ENCODE measurements around the gene PSMC2. TPM values are rescaled to one million over a fixed set of nuclear protein-coding genes. Genes with fewer than 3 reads are reported as not detected.

The PSMC2 gene
- total and polyA plus RNA-seq, 4 donors: 92.2 to 158 (median 97.1) TPM

- no peak overlapping the region for H3K9ac ChIP-seq (ENCODE audit: low read depth in 1 of 2, low read length in 2 of 2)
- WGBS: 64% methylated on average over 1 of the region's 1 CpG
- DNase-seq (ENCODE audit: low spot score): no peak
- H3K27ac ChIP-seq (ENCODE audit: low read depth in 1 of 2, low read length in 2 of 2): no peak overlapping the region
- no peaks in the 10 kb centered on the region for H3K36me3 ChIP-seq (ENCODE audit: control insufficient read depth in 4 of 4, insufficient read depth in 3 of 4, low read depth in 1 of 4, low read length in 3 of 4)
- TF ChIP-seq NR2F2 (IDR thresholded peaks at IDR 0.05) (no peak), JUND (IDR thresholded peaks at IDR 0.05) (no peak), TAF1 (conservative IDR thresholded peaks at IDR 0.05) (no peak), ZBTB33 (IDR thresholded peaks at IDR 0.05) (no peak), RXRA (IDR thresholded peaks at IDR 0.05) (no peak), EGR1 (IDR thresholded peaks at IDR 0.05; ENCODE audit: low read depth in 2 of 2) (no peak), REST (IDR thresholded peaks at IDR 0.05) (no peak), FOXA1 (IDR thresholded peaks at IDR 0.05) (no peak), CTCF (IDR thresholded peaks at IDR 0.05; ENCODE audit: low read depth, low read length, missing input control) (no peak), FOXA2 (IDR thresholded peaks at IDR 0.05) (no peak), GABPA (IDR thresholded peaks at IDR 0.05 in 1 of 2, conservative IDR thresholded peaks at IDR 0.05 in 1 of 2) (no peak), YY1 (IDR thresholded peaks at IDR 0.05) (no peak), SP1 (IDR thresholded peaks at IDR 0.05) (no peak), HNF4G (IDR thresholded peaks at IDR 0.05) (no peak), RAD21 (IDR thresholded peaks at IDR 0.05) (no peak), HNF4A (conservative IDR thresholded peaks at IDR 0.05) (no peak)
- TF ChIP-seq, protein P1, sequence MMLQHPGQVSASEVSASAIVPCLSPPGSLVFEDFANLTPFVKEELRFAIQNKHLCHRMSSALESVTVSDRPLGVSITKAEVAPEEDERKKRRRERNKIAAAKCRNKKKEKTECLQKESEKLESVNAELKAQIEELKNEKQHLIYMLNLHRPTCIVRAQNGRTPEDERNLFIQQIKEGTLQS (IDR thresholded peaks at IDR 0.05): no peak
- TF ChIP-seq, protein P2, sequence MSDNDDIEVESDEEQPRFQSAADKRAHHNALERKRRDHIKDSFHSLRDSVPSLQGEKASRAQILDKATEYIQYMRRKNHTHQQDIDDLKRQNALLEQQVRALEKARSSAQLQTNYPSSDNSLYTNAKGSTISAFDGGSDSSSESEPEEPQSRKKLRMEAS (IDR thresholded peaks at IDR 0.05): no peak
- no peak overlapping the region for H3K4me3 ChIP-seq (ENCODE audit: low read depth in 1 of 3, low read length in 3 of 3)
- no peaks in the 10 kb centered on the region for H3K9me3 ChIP-seq (ENCODE audit: control insufficient read depth in 4 of 4, low read length in 3 of 4)
- no peaks in the 10 kb centered on the region for H3K4me1 ChIP-seq (ENCODE audit: control insufficient read depth in 4 of 4, insufficient read depth in 4 of 4, low read length in 3 of 4)
- H3K27me3 ChIP-seq (ENCODE audit: control insufficient read depth in 4 of 4, insufficient read depth in 4 of 4, low read length in 3 of 4): no peaks in the 10 kb centered on the region
Measured at GRCh38 chr7:103395071-103395470, 47.6 kb downstream of the PSMC2 start.
